PC-3 (cell line): ENCODE measurements around the gene PLCB2. TPM values are rescaled to one million over a fixed set of nuclear protein-coding genes. Genes with fewer than 3 reads are reported as not detected.

ENCODE experiments used
- ATAC-seq: fragments of 200-7000 bp; cut with Tn5 transposase; 2 replicates; pipeline ENCODE4 v1.9.1; 2020; ENCODE audit warnings: mild to moderate bottlenecking, moderate library complexity
- BruUV-seq: library from RNA; stranded (reverse); fragments of 400-500 nt; replicated peaks from 2 replicates; lab custom pipeline; 2021; lab: Mats Ljungman, UMichigan
- CTCF ChIA-PET: fragments of 300-600 bp; sonication (Branson Sonifier 250); formaldehyde crosslinking; loops from one replicate; lab custom pipeline; 2022; ENCODE audit warnings: antibody characterized with exemption; lab: Charles Lee
- POLR2A ChIA-PET: fragments of 300-600 bp; sonication (Branson Sonifier 250); formaldehyde crosslinking; loops from one replicate; lab custom pipeline; 2022; ENCODE audit warnings: antibody characterized with exemption; ENCODE audit not compliant: unreplicated experiment; lab: Charles Lee
- DNase-seq: peaks from one replicate; pipeline ENCODE4 v3.0.0-alpha.2; 2015
- H2AFZ ChIP-seq: fragments of 300-600 bp; sonication (generic); 2 replicates; pipeline ENCODE4 v1.6.0; 2016; ENCODE audit warnings: antibody characterized with exemption, low read length
- H3F3A ChIP-seq: fragments of 300-600 bp; sonication (generic); one replicate; pipeline ENCODE4 v1.6.0; 2017; ENCODE audit warnings: antibody characterized with exemption, low read length, control low read depth, mild to moderate bottlenecking; ENCODE audit not compliant: unreplicated experiment
- H3K27ac ChIP-seq: fragments of 300-600 bp; sonication (generic); 2 replicates; pipeline ENCODE4 v1.5.1; 2016; ENCODE audit warnings: mild to moderate bottlenecking, low read length
- H3K27me3 ChIP-seq: fragments of 300-600 bp; sonication (generic); 2 replicates; pipeline ENCODE4 v1.6.1; 2016; ENCODE audit warnings: low read length, mixed read lengths
- H3K36me3 ChIP-seq: fragments of 300-600 bp; sonication (generic); 2 replicates; pipeline ENCODE4 v1.6.1; 2016; ENCODE audit warnings: low read depth, mixed run types, low read length, mixed read lengths
- H3K4me1 ChIP-seq: fragments of 300-600 bp; sonication (generic); 2 replicates; pipeline ENCODE4 v1.5.1; 2016; ENCODE audit warnings: low read length; ENCODE audit not compliant: insufficient read depth
- H3K4me2 ChIP-seq: fragments of 300-600 bp; sonication (generic); 2 replicates; pipeline ENCODE4 v1.6.0; 2016; ENCODE audit warnings: low read length
- H3K4me3 ChIP-seq: fragments of 300-600 bp; sonication (generic); 2 replicates; pipeline ENCODE4 v1.5.1; 2016; ENCODE audit warnings: mild to moderate bottlenecking, low read length, mixed read lengths
- H3K79me2 ChIP-seq: fragments of 300-600 bp; sonication (generic); 2 replicates; pipeline ENCODE4 v1.6.1; 2017; ENCODE audit warnings: low read length, mixed read lengths
- H3K9ac ChIP-seq: fragments of 300-600 bp; sonication (generic); 2 replicates; pipeline ENCODE4 v1.6.0; 2016; ENCODE audit warnings: mild to moderate bottlenecking, low read length
- H3K9me2 ChIP-seq: fragments of 300-600 bp; sonication (generic); replicated peaks from 2 replicates; pipeline ENCODE4 v1.6.1; 2016; ENCODE audit warnings: mixed run types, low read length, mixed read lengths
- H3K9me3 ChIP-seq: fragments of 300-600 bp; sonication (generic); 2 replicates; pipeline ENCODE4 v1.6.1; 2016; ENCODE audit warnings: low read length, mixed read lengths
- H4K20me1 ChIP-seq: fragments of 300-600 bp; sonication (generic); 2 replicates; pipeline ENCODE4 v1.6.1; 2016; ENCODE audit warnings: low read length, mixed read lengths
- CTCF ChIP-seq: fragments of 300-600 bp; sonication (generic); conservative IDR thresholded peaks from 2 replicates; pipeline ENCODE4 v1.5.1; 2017; ENCODE audit warnings: antibody characterized with exemption, low read depth, mild to moderate bottlenecking, low read length
- EZH2 ChIP-seq: fragments of 300-600 bp; sonication (generic); IDR thresholded peaks from one replicate; pipeline ENCODE4 v1.6.1; 2017; ENCODE audit warnings: antibody characterized with exemption, mild to moderate bottlenecking, low read length; ENCODE audit not compliant: unreplicated experiment
- EZH2phosphoT487 ChIP-seq: fragments of 300-600 bp; sonication (generic); IDR thresholded peaks from 2 replicates; pipeline ENCODE4 v1.6.1; 2018; ENCODE audit warnings: mild to moderate bottlenecking, antibody characterized with exemption, low read length, borderline replicate concordance
- intact Hi-C: fragments of 100-400 bp; cut with micrococcal nuclease; formaldehyde crosslinking; loops from 2 replicates; pipeline ENCODE4 v1.9.0; 2023
- total RNA-seq: library from RNA; depleted of rRNA; stranded (reverse); fragments of >200 nt; gene quantifications from 2 replicates; pipeline ENCODE4 v1.2.3, GENCODE V29; 2014

PLCB2 gene
- total RNA-seq, 1 experiment from 2014 or later: 3.2 TPM

GRCh38 chr15:40345867-40346578 lies 38.3 kb upstream of the PLCB2 start:
- Histone ChIP-seq H4K20me1 (no peaks in the 10 kb centered on the region), H3K4me1 (peaks cover 71% of the 10 kb centered on the region), H3K27me3 (no peaks in the 10 kb centered on the region), H3K36me3 (no peaks in the 10 kb centered on the region), H3K9ac (no peak overlapping the region), H3F3A (peaks cover 11% of the 10 kb centered on the region), H2AFZ (no peak overlapping the region), H3K4me3 (no peak overlapping the region), H3K27ac (peak overlapping the region; percentile 21; the same call in 1 of the 2 replicates), H3K4me2 (no peak overlapping the region), H3K79me2 (peaks cover 8% of the 10 kb centered on the region), H3K9me2 (no peaks in the 10 kb centered on the region), H3K9me3 (no peaks in the 10 kb centered on the region)
- intact Hi-C loops: loop anchor here (10.0 kb wide), 1 partner anchor 159 kb away; no protein-coding TSS in a partner anchor
- ChIA-PET POLR2A (interaction anchor here (0.6 kb wide), 1 partner anchor 51 kb away, joined by 3 read pairs; no protein-coding TSS in a partner anchor), CTCF (no interaction called here)
- BruUV-seq: no TSS peak
- ATAC-seq: no peak
- no peak for TF ChIP-seq EZH2phosphoT487
- TF ChIP-seq CTCF: no peak
- no peak for TF ChIP-seq EZH2
- no peak for DNase-seq

- no peaks in the 10 kb centered on the region for H3K27me3 ChIP-seq
- no peaks in the 10 kb centered on the region for H3K9me3 ChIP-seq
- no peak overlapping the region for H3K4me3 ChIP-seq
- no peak for TF ChIP-seq EZH2phosphoT487
- H3K9ac ChIP-seq: no peak overlapping the region
- peaks cover 77% of the 10 kb centered on the region for H3K4me1 ChIP-seq
- ChIA-PET POLR2A (no interaction called here), CTCF (interaction anchor here (2.2 kb wide), 1 partner anchor 22 kb away, joined by 9 read pairs; no protein-coding TSS in a partner anchor)
- intact Hi-C loops: loop anchor here (10.0 kb wide), 1 partner anchor 159 kb away; no protein-coding TSS in a partner anchor
- no peak overlapping the region for H3K4me2 ChIP-seq
- H3F3A ChIP-seq: peaks cover 11% of the 10 kb centered on the region
- ATAC-seq: no peak
- H3K9me2 ChIP-seq: no peaks in the 10 kb centered on the region
- no peak overlapping the region for H2AFZ ChIP-seq
- H4K20me1 ChIP-seq: no peaks in the 10 kb centered on the region
- BruUV-seq: no TSS peak
- H3K36me3 ChIP-seq: no peaks in the 10 kb centered on the region
- H3K27ac ChIP-seq: peak overlapping the region; percentile 100
- peaks cover 15% of the 10 kb centered on the region for H3K79me2 ChIP-seq
- no peak for DNase-seq
Observed at GRCh38 chr15:40345225-40345866, 37.6 kb upstream of the PLCB2 start.

GRCh38 chr15:40344631-40345120 lies 36.9 kb upstream of the PLCB2 start:
- BruUV-seq: no TSS peak
- H3K4me1 ChIP-seq: peaks cover 84% of the 10 kb centered on the region
- intact Hi-C loops: loop anchor here (1.0 to 10.0 kb wide), 4 partner anchors 63 to 160 kb away; partner anchors contain the start of genes BAHD1 and IVD
- H3K9ac ChIP-seq: peak overlapping the region; percentile 98
- H3K4me2 ChIP-seq: peak overlapping the region; percentile 77
- no peaks in the 10 kb centered on the region for H3K27me3 ChIP-seq
- H3F3A ChIP-seq: peaks cover 11% of the 10 kb centered on the region
- ChIA-PET POLR2A (interaction anchor here (0.6 kb wide), 2 partner anchors 65 to 1322 kb away, joined by 5 to 7 read pairs; no protein-coding TSS in a partner anchor), CTCF (interaction anchor here (0.6 to 2.2 kb wide), 5 partner anchors 21 to 77 kb away, joined by 3 to 10 read pairs (median 4); partner anchors contain the start of gene INAFM2)
- no peaks in the 10 kb centered on the region for H3K9me2 ChIP-seq
- H2AFZ ChIP-seq: no peak overlapping the region
- peak overlapping the region; percentile 100 for H3K27ac ChIP-seq
- peak; percentile 69 for DNase-seq
- H3K36me3 ChIP-seq: no peaks in the 10 kb centered on the region
- no peak overlapping the region for H3K4me3 ChIP-seq
- peak; percentile 3 for ATAC-seq
- H4K20me1 ChIP-seq: no peaks in the 10 kb centered on the region
- H3K79me2 ChIP-seq: peaks cover 22% of the 10 kb centered on the region
- TF ChIP-seq EZH2phosphoT487 (no peak), EZH2 (no peak), CTCF (peak; percentile 89)
- no peaks in the 10 kb centered on the region for H3K9me3 ChIP-seq
